Nephron (organoid): ENCODE data around the gene TUBB2A.
A peak's percentile ranks its signal among the peaks of the same experiment; 100 is the strongest.
"Not testable (repeated sequence)": the region's sequence is repeated elsewhere in the genome, so short reads cannot be mapped to it uniquely, and the experiment has no call there.

ENCODE experiments used
- H3K27ac Mint-ChIP-seq, 3 experiments: 2 replicates each; pipeline ENCODE4 v1.8.0; 2020; ENCODE audit warnings: mixed read lengths in 3 of 3, mild to moderate bottlenecking in 2 of 3, moderate library complexity in 1 of 3
- H3K27me3 Mint-ChIP-seq: 2 replicates; pipeline ENCODE4 v1.8.0; 2021; ENCODE audit warnings: low read depth, mild to moderate bottlenecking, moderate library complexity, mixed read lengths
- H3K36me3 Mint-ChIP-seq: 2 replicates; pipeline ENCODE4 v1.8.0; 2020; ENCODE audit warnings: low read depth, mixed read lengths
- H3K4me1 Mint-ChIP-seq: 2 replicates; pipeline ENCODE4 v1.8.0; 2020; ENCODE audit warnings: mixed read lengths
- H3K4me3 Mint-ChIP-seq, 3 experiments: 2 replicates each; pipeline ENCODE4 v1.8.0; 2020; ENCODE audit warnings: mild to moderate bottlenecking in 3 of 3, mixed read lengths in 3 of 3, moderate library complexity in 2 of 3
- H3K9me3 Mint-ChIP-seq: 2 replicates; pipeline ENCODE4 v1.8.0; 2020; ENCODE audit warnings: mixed read lengths
- CTCF ChIP-seq, 3 experiments: fragments of 200-600 bp; sonication (generic); IDR thresholded peaks; one replicate each; pipeline ENCODE4 v1.5.0; 2021; ENCODE audit warnings: antibody characterized with exemption in 3 of 3; ENCODE audit not compliant: unreplicated experiment in 3 of 3

Gene TUBB2A

DNA sequence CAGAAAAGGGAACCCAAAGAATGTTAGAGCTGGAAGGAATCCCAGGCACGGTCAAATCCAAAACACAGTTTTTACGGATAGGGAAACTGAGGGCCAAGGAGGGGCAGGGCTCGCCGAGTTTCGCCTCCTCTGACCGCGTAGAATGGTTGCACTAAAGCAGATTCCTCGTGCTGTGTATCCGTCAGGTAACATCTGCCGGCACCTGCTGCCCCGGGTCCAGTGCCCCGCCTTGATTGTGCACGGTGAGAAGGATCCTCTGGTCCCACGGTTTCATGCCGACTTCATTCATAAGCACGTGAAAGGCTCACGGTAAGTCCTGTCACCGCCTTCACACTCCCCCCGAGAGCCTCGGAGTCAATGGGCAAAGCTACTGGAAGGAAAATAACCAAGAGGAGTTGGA is 17.1 kb downstream of the TUBB2A start:
- Mint-ChIP-seq H3K4me3 (no peak overlapping the region), H3K27me3 (no peaks in the 10 kb centered on the region), H3K36me3 (peaks cover 77% of the 10 kb centered on the region), H3K27ac (peak overlapping the region in 1 of 3 experiments; percentile 86), H3K4me1 (peaks cover 26% of the 10 kb centered on the region), H3K9me3 (no peaks in the 10 kb centered on the region)
- TF ChIP-seq CTCF (IDR thresholded peaks at IDR 0.05; ENCODE audit: unreplicated experiment in 3 of 3) = no peak

DNA sequence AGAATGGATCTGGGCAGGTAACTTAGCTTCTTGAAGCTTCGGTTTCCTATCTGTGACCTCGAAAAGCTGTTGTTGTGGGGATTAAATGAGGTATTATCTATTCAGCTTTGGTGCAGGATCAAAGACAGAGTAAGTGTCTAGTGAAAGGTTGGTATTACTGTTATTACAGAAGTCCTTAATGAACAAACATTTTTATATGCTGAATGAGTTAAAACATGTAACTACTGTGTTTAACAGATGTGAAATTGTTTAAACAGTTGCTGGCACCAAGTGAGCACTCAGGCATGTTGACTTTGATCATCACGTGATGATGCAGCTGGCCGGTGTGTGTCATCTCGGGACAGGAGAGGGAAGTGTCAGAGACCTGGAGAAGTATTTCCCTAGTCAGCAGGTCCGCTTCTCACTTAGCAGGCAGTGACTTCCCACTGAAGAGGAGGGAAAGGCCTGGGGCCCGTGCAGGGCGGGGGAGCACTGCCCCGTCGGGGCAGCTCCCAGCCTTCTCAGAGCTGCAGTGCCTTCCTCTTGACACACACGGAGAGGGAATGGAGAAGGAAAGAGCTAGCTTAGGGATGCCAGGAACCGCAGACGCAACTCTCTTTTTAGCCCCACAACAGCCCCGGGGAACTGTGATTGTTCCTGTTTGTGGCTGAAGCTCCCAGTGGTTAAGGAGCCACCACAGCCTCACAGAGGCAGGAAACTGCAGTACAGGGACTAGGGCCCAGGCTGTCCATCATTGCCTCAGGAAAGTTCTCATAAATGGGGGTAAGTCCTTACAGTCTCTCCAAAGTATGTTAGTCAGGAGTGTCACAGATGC is 18.0 kb downstream of the TUBB2A start:
- Mint-ChIP-seq H3K4me3 (peak overlapping the region in 2 of 3 experiments; percentile 22 to 61), H3K36me3 (peaks cover 74% of the 10 kb centered on the region), H3K4me1 (peaks cover 30% of the 10 kb centered on the region), H3K27ac (peak overlapping the region; percentile 3 to 86 (median 48)), H3K27me3 (no peaks in the 10 kb centered on the region), H3K9me3 (no peaks in the 10 kb centered on the region)
- TF ChIP-seq CTCF (IDR thresholded peaks at IDR 0.05; ENCODE audit: unreplicated experiment in 3 of 3) = no peak

GRCh38 chr6:3138341-3138740 is 19.0 kb downstream of the TUBB2A start:
- Mint-ChIP-seq H3K36me3 (peaks cover 75% of the 10 kb centered on the region), H3K27ac (peak overlapping the region in 1 of 3 experiments; percentile 86), H3K4me3 (no peak overlapping the region), H3K9me3 (no peaks in the 10 kb centered on the region), H3K27me3 (no peaks in the 10 kb centered on the region), H3K4me1 (peaks cover 30% of the 10 kb centered on the region)
- TF ChIP-seq CTCF (IDR thresholded peaks at IDR 0.05; ENCODE audit: unreplicated experiment in 3 of 3) = no peak

DNA sequence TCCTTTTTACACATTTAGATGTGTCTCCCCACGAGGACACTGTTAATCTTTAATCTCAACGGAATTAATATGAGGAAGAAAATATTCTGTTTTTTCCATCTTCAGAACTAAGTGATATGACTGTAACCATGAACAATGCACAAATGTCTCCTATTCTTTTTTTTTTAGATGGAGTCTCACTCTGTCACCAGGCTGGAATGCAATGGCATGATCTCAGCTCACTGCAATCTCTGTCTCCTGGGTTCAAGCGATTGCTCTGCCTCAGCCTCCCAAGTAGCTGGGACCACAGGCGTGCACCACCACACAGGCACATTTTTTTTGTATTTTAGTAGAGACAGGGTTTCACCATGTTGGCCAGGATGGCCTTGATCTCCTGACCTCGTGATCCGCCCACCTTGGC is 19.5 kb downstream of the TUBB2A start:
- H3K27ac Mint-ChIP-seq = peak overlapping the region in 1 of 3 experiments; percentile 85

DNA sequence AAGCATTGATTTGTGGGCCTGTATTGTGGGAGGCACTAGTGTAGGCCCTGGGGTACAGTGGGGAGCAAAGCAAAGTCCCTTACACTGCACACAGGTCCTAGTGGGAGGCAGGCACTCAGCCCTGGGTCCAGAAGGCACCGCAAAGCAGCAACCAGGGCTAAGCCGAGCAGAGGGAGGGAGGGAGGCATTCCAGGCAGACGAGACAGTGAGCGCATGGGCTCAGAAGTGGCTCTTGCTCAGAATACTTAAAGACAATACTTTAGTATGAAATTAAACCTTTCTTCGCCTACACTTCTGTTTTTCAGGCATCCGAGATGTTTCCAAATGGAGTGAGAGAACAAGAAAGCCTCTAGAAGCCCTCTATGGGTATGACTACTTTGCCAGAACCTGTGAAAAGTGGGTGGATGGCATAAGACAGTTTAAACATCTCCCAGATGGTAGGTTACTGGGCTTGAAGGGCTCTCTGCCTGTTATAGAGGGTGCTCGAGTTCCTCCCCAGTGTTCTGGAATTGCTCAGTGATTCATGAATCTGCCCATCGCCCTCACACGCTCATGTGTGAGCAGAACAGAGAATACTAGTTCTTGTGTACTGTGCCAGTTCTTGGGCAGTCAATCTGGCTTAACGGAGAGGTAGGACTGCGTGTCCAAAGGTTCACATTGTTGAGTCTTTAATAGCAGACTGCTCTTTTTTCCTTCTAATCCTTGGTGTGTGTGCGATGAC is 20.1 kb downstream of the TUBB2A start:
- no peaks in the 10 kb centered on the region for H3K27me3 Mint-ChIP-seq
- H3K27ac Mint-ChIP-seq = peak overlapping the region in 2 of 3 experiments; percentile 48 to 85
- peaks cover 30% of the 10 kb centered on the region for H3K4me1 Mint-ChIP-seq
- peaks cover 75% of the 10 kb centered on the region for H3K36me3 Mint-ChIP-seq
- H3K9me3 Mint-ChIP-seq = no peaks in the 10 kb centered on the region
- no peak overlapping the region for H3K4me3 Mint-ChIP-seq
- no peak for TF ChIP-seq CTCF (IDR thresholded peaks at IDR 0.05; ENCODE audit: unreplicated experiment in 3 of 3)

More for the DNA sequence above, 19.5 kb downstream of the TUBB2A start:
- H3K4me3 Mint-ChIP-seq, H3K27me3 Mint-ChIP-seq, H3K9me3 Mint-ChIP-seq: not testable (repeated sequence)
- peaks cover 75% of the 10 kb centered on the region for H3K36me3 Mint-ChIP-seq
- H3K4me1 Mint-ChIP-seq = peaks cover 30% of the 10 kb centered on the region

DNA sequence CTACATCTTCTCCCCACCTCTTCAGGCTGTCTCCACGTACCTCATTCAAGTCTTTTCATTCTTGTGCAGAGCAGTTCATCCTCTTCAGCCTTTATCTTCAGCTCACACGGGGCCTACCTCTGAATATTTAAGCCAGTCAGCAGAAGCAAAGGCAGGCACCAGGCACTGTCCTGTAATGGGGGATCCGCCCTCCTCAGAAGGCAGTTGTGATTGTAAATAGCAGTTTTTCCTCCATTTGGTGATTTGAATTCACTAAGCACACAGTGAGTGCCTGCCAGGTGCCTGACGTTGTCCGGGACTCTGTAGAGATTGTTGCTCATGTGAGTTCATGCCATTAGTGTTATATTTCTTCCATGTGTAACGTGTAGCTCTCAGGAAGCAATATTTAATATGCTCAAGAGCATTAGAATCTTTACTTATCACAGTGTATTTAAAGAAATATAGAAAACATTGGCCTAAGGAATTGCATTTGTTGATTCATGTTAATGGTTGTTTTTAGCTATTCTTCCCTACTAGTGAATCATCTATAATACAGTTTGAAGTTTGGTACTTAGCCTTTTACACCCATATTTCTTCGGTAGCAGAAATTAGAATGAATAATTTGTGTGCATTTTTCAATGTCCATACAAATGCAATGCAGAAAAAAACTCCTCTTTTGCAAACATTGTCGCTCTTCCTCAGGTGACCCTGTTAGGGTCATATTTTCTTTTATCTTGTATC is 20.9 kb downstream of the TUBB2A start:
- H3K27ac Mint-ChIP-seq = peak overlapping the region in 2 of 3 experiments; percentile 48 to 85
- H3K4me1 Mint-ChIP-seq = peaks cover 30% of the 10 kb centered on the region
- peaks cover 82% of the 10 kb centered on the region for H3K36me3 Mint-ChIP-seq
- TF ChIP-seq CTCF (IDR thresholded peaks at IDR 0.05; ENCODE audit: unreplicated experiment in 3 of 3) = no peak
- H3K4me3 Mint-ChIP-seq = no peak overlapping the region
- no peaks in the 10 kb centered on the region for H3K9me3 Mint-ChIP-seq
- H3K27me3 Mint-ChIP-seq = no peaks in the 10 kb centered on the region
